ENCODE measurements around the gene WNT3.
"Not testable (repeated sequence)": the region's sequence is repeated elsewhere in the genome, so short reads cannot be mapped to it uniquely, and the experiment has no call there.

The WNT3 gene

DNA sequence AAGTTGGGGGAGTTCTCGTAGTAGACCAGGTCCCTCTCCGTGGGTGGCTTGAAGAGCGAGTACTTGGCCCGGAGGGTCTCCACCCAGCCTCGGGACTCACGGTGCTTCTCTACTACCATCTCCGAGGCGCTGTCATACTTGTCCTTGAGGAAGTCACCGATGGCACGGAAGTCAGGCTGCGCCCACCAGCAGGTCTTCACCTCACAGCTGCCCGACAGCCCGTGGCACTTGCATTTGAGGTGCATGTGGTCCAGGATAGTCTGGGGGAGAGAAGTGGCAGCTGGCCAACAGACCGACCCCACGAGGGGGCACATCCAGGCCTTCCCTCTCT is 50.0 kb downstream of the WNT3 start:
- Histone ChIP-seq H3K4me3 (no peak overlapping the region), H3K27me3 (peaks cover 29% of the 10 kb centered on the region), H3K9ac (no peak overlapping the region), H3K9me3 (no peaks in the 10 kb centered on the region), H3K27ac (no peak overlapping the region), H3K4me1 (peaks cover 27% of the 10 kb centered on the region), H3K36me3 (no peaks in the 10 kb centered on the region), H4K20me1 (no peaks in the 10 kb centered on the region), H3K4me2 (no peak overlapping the region)
- no peak for TF ChIP-seq Cebpa-rat (IDR thresholded peaks at IDR 0.05)

DNA sequence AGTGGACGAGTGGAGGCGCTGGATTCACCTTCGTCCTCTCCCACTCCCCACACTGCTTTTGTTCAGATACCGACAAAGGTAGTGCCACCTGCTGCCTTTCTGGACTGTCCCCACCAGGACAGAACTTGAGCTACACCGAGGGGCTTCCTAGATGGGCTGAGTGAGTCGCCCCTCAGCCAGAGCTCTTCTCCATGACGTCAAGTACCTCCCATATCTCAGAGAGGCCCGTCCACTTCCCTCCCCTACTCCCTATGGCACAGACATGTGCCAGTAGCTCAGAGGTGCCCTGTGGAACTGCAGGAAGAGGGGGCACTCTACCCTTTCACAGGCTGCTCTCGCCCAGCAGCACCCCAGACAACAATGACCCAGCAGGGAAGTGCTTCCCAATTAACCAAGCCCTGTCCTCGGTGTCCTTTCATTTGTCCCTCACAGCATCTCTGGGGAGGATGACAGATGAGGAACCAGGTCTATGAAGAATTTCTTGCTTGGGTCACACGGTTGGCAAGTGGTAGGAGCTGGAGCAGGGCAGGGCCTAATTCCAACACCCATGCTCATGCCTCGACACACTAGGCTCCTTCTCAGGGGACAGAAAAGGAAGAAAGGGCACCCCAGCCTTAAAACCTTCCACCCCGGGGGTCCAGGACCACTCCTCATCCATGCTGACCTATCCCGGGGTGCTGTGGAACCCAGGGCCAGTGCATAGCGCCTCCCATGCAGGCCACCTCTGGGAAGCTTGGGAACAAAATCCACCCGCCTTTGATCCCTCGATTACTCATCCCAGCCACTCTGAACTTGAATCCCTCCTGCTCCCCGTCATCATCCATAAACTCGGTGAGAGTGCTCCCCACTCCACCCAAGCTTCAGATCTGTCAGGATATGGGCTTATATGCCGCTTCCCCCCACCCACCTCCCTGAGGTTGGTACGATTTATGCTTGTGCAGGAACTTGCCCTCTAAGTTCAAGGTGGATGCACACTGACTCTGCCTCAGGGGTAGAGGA is 51.7 kb downstream of the WNT3 start:
- Histone ChIP-seq H3K9ac (no peak overlapping the region), H3K4me3 (no peak overlapping the region), H3K9me3 (no peaks in the 10 kb centered on the region), H3K36me3 (peaks cover 7% of the 10 kb centered on the region; the same call in 1 of the 2 replicates), H3K4me2 (no peak overlapping the region), H3K4me1 (peaks cover 12% of the 10 kb centered on the region), H3K27ac (no peak overlapping the region), H4K20me1 (no peaks in the 10 kb centered on the region), H3K27me3 (peaks cover 20% of the 10 kb centered on the region)
- TF ChIP-seq Cebpa-rat (IDR thresholded peaks at IDR 0.05): no peak

DNA sequence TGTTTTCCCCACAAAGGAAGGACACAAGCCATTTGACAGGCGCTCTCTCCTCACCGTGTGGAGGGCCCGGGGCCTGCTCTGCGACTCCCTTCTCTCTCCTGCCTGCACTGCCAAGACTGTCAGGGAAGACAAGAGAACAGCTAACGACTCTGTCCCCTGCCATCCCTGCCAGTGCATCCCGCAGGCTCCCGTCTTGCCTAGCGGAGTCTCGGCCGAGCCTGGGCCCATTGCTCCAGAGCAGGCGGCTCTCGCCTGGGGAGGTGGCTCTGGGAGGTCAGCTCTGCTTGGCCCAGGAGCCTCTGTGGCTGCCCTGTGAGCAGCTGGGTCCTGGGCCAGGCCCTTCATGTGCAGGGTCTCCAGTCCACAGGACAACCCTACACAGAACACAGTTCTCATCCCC is 53.0 kb downstream of the WNT3 start:
- TF ChIP-seq Cebpa-rat (IDR thresholded peaks at IDR 0.05): no peak
- Histone ChIP-seq H3K36me3 (peaks cover 7% of the 10 kb centered on the region; the same call in 1 of the 2 replicates), H3K4me1 (peaks cover 5% of the 10 kb centered on the region), H3K27ac (no peak overlapping the region), H3K9me3 (no peaks in the 10 kb centered on the region), H3K9ac (no peak overlapping the region), H3K4me2 (no peak overlapping the region), H3K27me3 (peaks cover 13% of the 10 kb centered on the region), H3K4me3 (no peak overlapping the region), H4K20me1 (no peaks in the 10 kb centered on the region)

DNA sequence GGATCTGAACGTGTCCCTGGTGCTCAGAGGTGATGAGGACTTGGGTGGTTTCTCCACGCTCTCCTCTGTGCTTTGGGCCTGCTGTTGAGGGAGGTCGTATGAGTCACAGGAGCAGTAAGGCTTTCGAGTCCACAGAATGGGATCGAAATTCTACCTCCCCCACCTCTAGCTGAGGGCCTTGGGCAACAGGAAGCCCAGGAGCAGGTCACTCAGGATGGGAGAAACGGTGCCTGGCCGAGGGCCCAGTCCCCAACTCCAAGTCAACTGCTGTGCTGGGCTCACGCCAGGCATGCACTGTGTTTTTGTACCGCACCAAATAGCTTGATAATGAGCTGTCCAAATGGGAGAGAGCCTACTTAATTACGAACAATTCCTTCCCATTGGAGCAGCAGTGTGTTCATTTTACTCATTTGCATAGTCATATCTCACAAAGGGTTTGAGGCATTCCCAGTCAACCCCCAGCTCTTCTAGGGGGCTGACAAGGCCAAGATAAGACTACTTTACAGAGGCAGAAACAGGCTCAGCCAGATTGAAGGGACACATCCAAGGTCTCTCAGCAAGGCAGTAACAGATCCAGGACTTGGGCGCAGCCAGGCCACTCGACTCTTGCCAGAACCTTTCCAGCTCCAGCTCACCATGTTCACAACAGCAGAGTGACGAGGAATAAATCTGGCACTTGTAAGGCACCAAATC is 53.6 kb downstream of the WNT3 start:
- Histone ChIP-seq H3K27ac (no peak overlapping the region), H3K9ac (no peak overlapping the region)

DNA sequence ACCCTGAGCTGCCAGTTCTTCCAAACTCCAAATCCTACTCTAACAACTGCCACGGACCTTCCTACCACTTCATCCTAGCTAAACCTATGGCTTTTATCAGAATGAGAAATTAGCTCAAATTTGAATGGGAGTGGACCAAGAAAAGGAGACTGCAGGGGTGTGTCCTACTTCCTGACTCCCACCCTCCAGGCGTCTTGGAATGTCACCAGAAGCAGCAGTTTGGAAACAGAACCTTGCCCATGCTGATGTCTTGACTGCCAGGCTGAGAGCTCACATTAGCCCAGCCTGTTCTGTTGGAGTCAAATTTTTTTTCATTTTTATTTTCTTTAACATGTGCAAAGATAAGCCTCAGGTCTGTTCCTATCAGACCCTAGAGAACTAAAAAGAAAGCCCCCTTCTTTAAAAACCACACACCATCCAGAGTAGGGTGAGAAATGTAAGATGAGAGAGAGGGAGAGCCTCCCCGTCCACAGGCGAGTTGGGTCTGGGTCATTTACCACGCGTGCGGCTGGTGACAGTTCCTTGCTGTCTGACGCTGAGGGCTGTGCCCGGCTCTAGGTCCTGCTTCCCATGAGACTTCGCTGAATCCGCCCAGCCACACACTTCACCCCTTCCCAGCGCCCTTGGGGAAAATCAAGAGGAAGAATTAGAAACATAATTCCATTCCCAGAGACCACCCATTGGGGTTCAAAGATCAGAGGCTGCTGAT is 54.3 kb downstream of the WNT3 start:
- Histone ChIP-seq H3K4me3 (no peak overlapping the region), H3K27ac (no peak overlapping the region), H3K27me3 (no peaks in the 10 kb centered on the region), H3K36me3 (peaks cover 18% of the 10 kb centered on the region), H3K9ac (no peak overlapping the region), H3K4me2 (no peak overlapping the region), H3K4me1 (no peaks in the 10 kb centered on the region), H4K20me1 (no peaks in the 10 kb centered on the region), H3K9me3 (no peaks in the 10 kb centered on the region)
- no peak for TF ChIP-seq Cebpa-rat (IDR thresholded peaks at IDR 0.05)

More for the DNA sequence above, 53.6 kb downstream of the WNT3 start:
- TF ChIP-seq Cebpa-rat (IDR thresholded peaks at IDR 0.05): no peak
- Histone ChIP-seq H3K27me3 (peaks cover 7% of the 10 kb centered on the region), H3K36me3 (peaks cover 11% of the 10 kb centered on the region; the same call in 1 of the 2 replicates), H4K20me1 (no peaks in the 10 kb centered on the region), H3K4me1 (no peaks in the 10 kb centered on the region), H3K4me3 (no peak overlapping the region), H3K4me2 (no peak overlapping the region), H3K9me3 (no peaks in the 10 kb centered on the region)

DNA sequence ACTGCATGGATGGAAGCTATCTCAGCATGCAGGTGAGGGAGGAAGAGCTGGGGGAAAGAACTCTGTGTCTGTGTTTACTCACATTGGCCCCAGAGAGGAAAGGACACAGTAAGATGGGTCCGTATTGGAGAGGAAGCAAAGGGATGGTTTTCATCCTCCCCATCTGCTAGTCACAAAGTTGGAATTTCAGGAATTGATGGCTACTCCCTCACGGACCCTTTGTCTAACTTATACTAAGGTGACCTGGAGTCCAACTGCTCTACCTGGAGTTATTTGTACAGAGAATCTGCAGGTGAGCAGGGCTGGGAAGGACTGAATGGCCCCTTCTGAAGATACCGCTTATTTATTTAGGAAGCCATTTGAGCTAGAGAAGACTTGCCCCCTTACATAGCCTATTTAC is 55.1 kb downstream of the WNT3 start:
- Histone ChIP-seq H3K9me3 (no peaks in the 10 kb centered on the region), H4K20me1 (no peaks in the 10 kb centered on the region), H3K4me3 (no peak overlapping the region), H3K4me1 (no peaks in the 10 kb centered on the region), H3K36me3 (peaks cover 23% of the 10 kb centered on the region), H3K4me2 (no peak overlapping the region), H3K27ac (no peak overlapping the region), H3K27me3 (no peaks in the 10 kb centered on the region), H3K9ac (no peak overlapping the region)
- no peak for TF ChIP-seq Cebpa-rat (IDR thresholded peaks at IDR 0.05)

DNA sequence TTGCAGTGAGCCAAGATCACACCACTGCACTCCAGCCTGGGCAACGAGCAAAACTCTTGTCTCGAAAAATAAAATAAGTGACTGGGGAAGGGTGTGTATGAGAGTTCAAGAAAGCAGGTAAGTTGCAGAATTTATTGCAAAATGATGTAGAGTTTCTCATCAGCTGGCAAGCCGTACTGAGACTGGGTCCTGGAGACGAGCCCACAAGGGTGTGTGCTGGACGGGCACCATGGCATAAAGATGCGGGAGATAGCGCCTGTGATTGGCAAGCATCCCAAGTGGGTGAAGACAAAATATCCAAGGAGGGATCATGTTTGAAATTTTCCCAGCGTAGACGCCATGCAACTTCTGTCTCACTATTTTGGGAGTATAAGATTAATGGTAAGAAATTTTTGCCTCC is 59.4 kb downstream of the WNT3 start:
- peaks cover 56% of the 10 kb centered on the region for H3K36me3 ChIP-seq
- TF ChIP-seq Cebpa-rat (IDR thresholded peaks at IDR 0.05): no peak
- no peak overlapping the region for H3K27ac ChIP-seq
- H3K4me1 ChIP-seq: no peaks in the 10 kb centered on the region
- no peak overlapping the region for H3K4me2 ChIP-seq
- no peak overlapping the region for H3K4me3 ChIP-seq
- H3K9ac ChIP-seq: no peak overlapping the region
- H3K27me3 ChIP-seq: no peaks in the 10 kb centered on the region
- H4K20me1 ChIP-seq: no peaks in the 10 kb centered on the region
- no peaks in the 10 kb centered on the region for H3K9me3 ChIP-seq

DNA sequence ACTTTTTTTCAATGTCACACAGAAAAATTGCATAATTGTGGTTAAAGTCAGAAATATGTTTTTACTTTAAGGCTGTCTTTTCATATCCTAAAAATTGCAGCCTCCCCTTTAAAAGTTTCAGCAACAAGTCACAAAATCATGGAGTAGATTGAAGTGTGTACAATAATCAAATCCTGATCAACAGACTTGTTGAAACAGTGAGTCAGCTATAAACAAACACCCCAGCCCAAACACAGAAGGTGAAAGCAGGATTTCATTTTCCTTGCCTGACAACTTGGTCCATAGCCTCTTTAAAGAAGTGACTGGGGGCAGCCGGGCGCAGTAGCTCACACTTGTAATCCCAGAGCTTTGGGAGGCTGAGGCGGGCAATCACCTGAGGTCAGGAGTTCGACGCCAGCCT is 59.9 kb downstream of the WNT3 start:
- H3K4me1 ChIP-seq: no peaks in the 10 kb centered on the region
- H3K9me3 ChIP-seq: no peaks in the 10 kb centered on the region
- no peak overlapping the region for H3K4me3 ChIP-seq
- H3K27me3 ChIP-seq: no peaks in the 10 kb centered on the region
- no peak overlapping the region for H3K9ac ChIP-seq
- H4K20me1 ChIP-seq: no peaks in the 10 kb centered on the region
- TF ChIP-seq Cebpa-rat (IDR thresholded peaks at IDR 0.05): no peak
- H3K27ac ChIP-seq: no peak overlapping the region
- H3K36me3 ChIP-seq: peaks cover 61% of the 10 kb centered on the region
- H3K4me2 ChIP-seq: no peak overlapping the region

DNA sequence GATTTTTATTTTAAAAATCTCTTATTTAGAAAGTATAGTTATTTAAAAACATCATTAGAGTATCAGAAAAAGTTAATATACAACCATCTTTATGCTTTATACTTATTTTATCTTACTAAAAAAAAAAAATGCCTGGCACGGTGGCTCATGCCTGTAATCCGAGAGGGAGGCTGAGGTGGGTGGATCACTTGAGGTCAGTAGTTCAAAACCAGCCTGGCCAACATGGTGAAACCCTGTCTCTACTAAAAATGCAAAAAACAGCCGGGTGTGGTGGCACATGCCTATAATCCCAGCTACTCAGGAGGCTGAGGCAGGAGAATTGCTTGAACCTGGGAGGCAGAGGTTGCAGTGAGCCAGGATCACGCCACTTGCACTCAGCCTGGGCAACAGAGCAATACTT is 60.9 kb downstream of the WNT3 start:
- not testable (repeated sequence) for H3K4me2 ChIP-seq, H3K27ac ChIP-seq, H3K9me3 ChIP-seq, H3K4me1 ChIP-seq, H4K20me1 ChIP-seq, H3K27me3 ChIP-seq, H3K4me3 ChIP-seq, H3K9ac ChIP-seq
- H3K36me3 ChIP-seq: peaks cover 62% of the 10 kb centered on the region

DNA sequence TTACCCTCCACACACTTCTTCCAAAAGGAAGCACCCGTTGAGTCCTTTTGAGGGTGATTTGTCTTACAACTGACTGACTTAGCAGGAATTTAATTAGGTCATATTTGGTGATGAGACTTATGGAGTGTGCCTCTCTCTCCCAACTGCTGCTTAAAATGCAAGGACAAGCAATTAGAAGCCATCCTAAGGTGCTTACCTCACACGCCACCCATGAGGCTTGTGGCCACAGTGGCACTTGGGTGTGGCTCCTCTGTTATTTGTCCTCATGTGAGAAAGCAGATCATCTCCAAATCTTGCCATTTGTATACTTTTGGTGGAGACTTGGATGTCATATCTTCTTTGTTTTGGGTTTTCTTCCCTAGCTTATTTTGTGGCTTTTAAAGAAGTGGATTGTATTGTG is 61.6 kb downstream of the WNT3 start:
- Histone ChIP-seq H3K36me3 (peaks cover 70% of the 10 kb centered on the region), H3K27me3 (no peaks in the 10 kb centered on the region), H4K20me1 (no peaks in the 10 kb centered on the region), H3K27ac (no peak overlapping the region), H3K4me1 (no peaks in the 10 kb centered on the region), H3K4me2 (no peak overlapping the region), H3K9me3 (no peaks in the 10 kb centered on the region), H3K9ac (no peak overlapping the region), H3K4me3 (no peak overlapping the region)
- TF ChIP-seq Cebpa-rat (IDR thresholded peaks at IDR 0.05): no peak
